H1 (cell line): Measurements from ENCODE around the gene EPX. TPM values are rescaled to one million over a fixed set of nuclear protein-coding genes. Genes with fewer than 3 reads are reported as not detected.

Experiments
- BRCA1 ChIP-seq: IDR thresholded peaks from 2 replicates; pipeline ENCODE4 v1.6.1; 2012; ENCODE audit warnings: low read depth, low read length, improper control_type of control experiment
- GTF2F1 ChIP-seq: IDR thresholded peaks from 2 replicates; pipeline ENCODE4 v1.6.1; 2012; ENCODE audit warnings: low read depth, low read length, improper control_type of control experiment, borderline replicate concordance
- KDM5A ChIP-seq: fragments of 200-600 bp; IDR thresholded peaks from 2 replicates; pipeline ENCODE4 v1.7.1; 2012; ENCODE audit warnings: mild to moderate bottlenecking, low read length, inconsistent platforms, mixed read lengths
- RAD21 ChIP-seq, 2 experiments: IDR thresholded peaks in 1 of 2; conservative IDR thresholded peaks in 1 of 2; 2 replicates each; pipeline ENCODE4 v1.6.1; 2011; ENCODE audit warnings: low read depth in 2 of 2, low read length in 2 of 2, improper control_type of control experiment in 1 of 2, inconsistent platforms in 1 of 2, mild to moderate bottlenecking in 1 of 2, moderate library complexity in 1 of 2
- polyA plus RNA-seq, 7 experiments: library from polyadenylated mRNA; depleted of rRNA in 3 of 7; stranded (reverse) in 5 of 7; unstranded in 2 of 7; fragments of >200 nt in 5 of 7; fragments of 200-250 nt in 2 of 7; gene quantifications; 1 replicate in 5 of 7; 2 replicates in 1 of 7; 4 replicates in 1 of 7; pipeline versions ENCODE4 v1.2.1 to v1.2.3, GENCODE V29; 2011 to 2013; ENCODE audit warnings: missing spikeins in 2 of 7, mixed read lengths in 2 of 7
- total RNA-seq: library from RNA; stranded (reverse); fragmentation: NEBNext Ultra II Directional; extraction: Animal tissue kit (Norgen Biotek cat#: 25700); gene quantifications from 2 replicates; pipeline ENCODE4 v1.2.1, GENCODE V29; 2021
- TF ChIP-seq, protein P1 (sequence below), 3 experiments: IDR thresholded peaks; 1 replicate in 2 of 3; 2 replicates in 1 of 3; pipeline versions ENCODE4 v1.5.1 to v1.6.1; 2011; ENCODE audit warnings: low read length in 3 of 3, mild to moderate bottlenecking in 3 of 3, inconsistent platforms in 2 of 3, low read depth in 1 of 3, moderate library complexity in 1 of 3; ENCODE audit not compliant: insufficient read depth in 1 of 3; ENCODE audit errors: control extremely low read depth in 1 of 3

Gene EPX
- total and polyA plus RNA-seq, 2 of the 8 experiments (the other 6 are each of a cell fraction or from before 2014, with no cell fraction given): not detected

DNA sequence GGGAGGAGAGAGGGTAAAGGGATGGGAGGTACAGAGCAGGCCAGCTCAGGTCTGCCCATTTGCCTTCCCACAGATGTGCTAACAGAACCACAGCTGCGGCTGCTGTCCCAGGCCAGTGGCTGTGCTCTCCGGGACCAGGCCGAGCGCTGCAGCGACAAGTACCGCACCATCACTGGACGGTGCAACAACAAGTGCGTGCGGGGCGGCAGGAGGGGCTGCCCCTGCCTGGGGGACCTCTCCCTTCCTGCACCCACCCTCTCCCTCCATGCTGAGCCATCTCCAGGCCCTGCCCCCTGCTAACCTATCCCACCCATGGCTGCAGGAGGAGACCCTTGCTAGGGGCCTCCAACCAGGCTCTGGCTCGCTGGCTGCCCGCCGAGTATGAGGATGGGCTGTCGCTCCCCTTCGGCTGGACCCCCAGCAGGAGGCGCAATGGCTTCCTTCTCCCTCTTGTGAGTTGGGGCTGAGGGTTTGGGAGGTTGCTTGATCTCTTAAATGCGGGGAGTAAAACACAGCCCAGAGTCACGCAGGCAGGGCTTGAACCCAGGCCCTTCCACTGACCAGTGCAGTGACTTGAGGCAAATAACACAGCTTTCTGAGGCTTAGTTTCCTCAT is 1.2 kb downstream of the EPX start (continued):
- TF ChIP-seq RAD21 (IDR thresholded peaks at IDR 0.05 in 1 of 2, conservative IDR thresholded peaks at IDR 0.05 in 1 of 2; ENCODE audit: low read depth in 2 of 2, low read length in 2 of 2) (peak; percentile 22 to 33; a peak in 3 of 4 replicates), KDM5A (no peak), BRCA1 (no peak), GTF2F1 (no peak)
- TF ChIP-seq, protein P1, sequence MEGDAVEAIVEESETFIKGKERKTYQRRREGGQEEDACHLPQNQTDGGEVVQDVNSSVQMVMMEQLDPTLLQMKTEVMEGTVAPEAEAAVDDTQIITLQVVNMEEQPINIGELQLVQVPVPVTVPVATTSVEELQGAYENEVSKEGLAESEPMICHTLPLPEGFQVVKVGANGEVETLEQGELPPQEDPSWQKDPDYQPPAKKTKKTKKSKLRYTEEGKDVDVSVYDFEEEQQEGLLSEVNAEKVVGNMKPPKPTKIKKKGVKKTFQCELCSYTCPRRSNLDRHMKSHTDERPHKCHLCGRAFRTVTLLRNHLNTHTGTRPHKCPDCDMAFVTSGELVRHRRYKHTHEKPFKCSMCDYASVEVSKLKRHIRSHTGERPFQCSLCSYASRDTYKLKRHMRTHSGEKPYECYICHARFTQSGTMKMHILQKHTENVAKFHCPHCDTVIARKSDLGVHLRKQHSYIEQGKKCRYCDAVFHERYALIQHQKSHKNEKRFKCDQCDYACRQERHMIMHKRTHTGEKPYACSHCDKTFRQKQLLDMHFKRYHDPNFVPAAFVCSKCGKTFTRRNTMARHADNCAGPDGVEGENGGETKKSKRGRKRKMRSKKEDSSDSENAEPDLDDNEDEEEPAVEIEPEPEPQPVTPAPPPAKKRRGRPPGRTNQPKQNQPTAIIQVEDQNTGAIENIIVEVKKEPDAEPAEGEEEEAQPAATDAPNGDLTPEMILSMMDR (IDR thresholded peaks at IDR 0.05; ENCODE audit: control extremely low read depth in 1 of 3, insufficient read depth in 1 of 3, low read depth in 1 of 3, low read length in 3 of 3): peak; percentile 36 to 70 (median 59); a peak in 3 of 4 replicates
